Transverse colon (tissue), 4 donors: ENCODE results near the gene TXN2.

ENCODE experiments used
- EP300 ChIP-seq: sonication (generic); formaldehyde crosslinking; IDR thresholded peaks from one replicate; pipeline ENCODE4 v1.6.1; 2017; ENCODE audit warnings: antibody characterized with exemption, low read depth
- POLR2A ChIP-seq: fragments of 450-650 bp; IDR thresholded peaks from one replicate; pipeline ENCODE4 v1.6.1; 2016; ENCODE audit warnings: antibody characterized with exemption, mild to moderate bottlenecking, moderate library complexity
- POLR2AphosphoS5 ChIP-seq, 3 donors: sonication (generic); formaldehyde crosslinking; IDR thresholded peaks; one replicate each; pipeline ENCODE4 v1.6.1; 2016; ENCODE audit warnings: antibody characterized with exemption in 3 of 3
- TF ChIP-seq, protein P1 (sequence below), 5 experiments: fragments of 200-600 bp in 3 of 5; fragments of 450-650 bp in 2 of 5; sonication (generic) in 3 of 5; IDR thresholded peaks; 1 replicate in 2 of 5; 2 replicates in 3 of 5; pipeline ENCODE4 v1.5.1; 2016 to 2017; ENCODE audit warnings: antibody characterized with exemption in 5 of 5, inconsistent platforms in 3 of 5, mild to moderate bottlenecking in 2 of 5, moderate library complexity in 1 of 5

DNA sequence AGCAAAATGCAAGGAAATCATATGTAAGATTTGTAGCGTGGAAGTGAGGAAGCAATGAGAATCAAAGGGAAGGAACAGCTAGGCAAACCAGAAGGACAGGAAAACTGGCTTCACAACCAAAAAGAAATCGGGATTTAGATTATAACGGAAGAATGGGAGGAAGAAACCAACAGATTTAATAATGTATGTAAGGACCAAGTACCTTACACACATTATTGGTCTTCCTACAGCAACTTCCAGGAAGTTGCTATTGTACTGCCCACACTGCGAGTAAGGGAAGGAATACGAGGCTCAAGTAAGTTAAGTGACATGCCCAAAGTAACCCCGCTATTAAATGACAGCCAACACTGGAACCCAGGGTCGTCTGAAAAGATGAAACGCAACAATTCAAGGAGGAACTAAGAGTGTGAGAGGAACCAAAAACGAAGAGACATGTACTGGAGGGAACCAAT lies 473 bp downstream of the TXN2 start:
- TF ChIP-seq POLR2A = no peak
- TF ChIP-seq, protein P1, sequence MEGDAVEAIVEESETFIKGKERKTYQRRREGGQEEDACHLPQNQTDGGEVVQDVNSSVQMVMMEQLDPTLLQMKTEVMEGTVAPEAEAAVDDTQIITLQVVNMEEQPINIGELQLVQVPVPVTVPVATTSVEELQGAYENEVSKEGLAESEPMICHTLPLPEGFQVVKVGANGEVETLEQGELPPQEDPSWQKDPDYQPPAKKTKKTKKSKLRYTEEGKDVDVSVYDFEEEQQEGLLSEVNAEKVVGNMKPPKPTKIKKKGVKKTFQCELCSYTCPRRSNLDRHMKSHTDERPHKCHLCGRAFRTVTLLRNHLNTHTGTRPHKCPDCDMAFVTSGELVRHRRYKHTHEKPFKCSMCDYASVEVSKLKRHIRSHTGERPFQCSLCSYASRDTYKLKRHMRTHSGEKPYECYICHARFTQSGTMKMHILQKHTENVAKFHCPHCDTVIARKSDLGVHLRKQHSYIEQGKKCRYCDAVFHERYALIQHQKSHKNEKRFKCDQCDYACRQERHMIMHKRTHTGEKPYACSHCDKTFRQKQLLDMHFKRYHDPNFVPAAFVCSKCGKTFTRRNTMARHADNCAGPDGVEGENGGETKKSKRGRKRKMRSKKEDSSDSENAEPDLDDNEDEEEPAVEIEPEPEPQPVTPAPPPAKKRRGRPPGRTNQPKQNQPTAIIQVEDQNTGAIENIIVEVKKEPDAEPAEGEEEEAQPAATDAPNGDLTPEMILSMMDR (IDR thresholded peaks at IDR 0.05) = no peak
- no peak for TF ChIP-seq EP300
- TF ChIP-seq POLR2AphosphoS5 (IDR thresholded peaks at IDR 0.05) = no peak
